H1 (cell line): Measurements from ENCODE around the gene ADCY9. TPM values are rescaled to one million over a fixed set of nuclear protein-coding genes. Genes with fewer than 3 reads are reported as not detected.

Source experiments
- CREB1 ChIP-seq: IDR thresholded peaks from 2 replicates; pipeline ENCODE4 v1.6.1; 2012; ENCODE audit warnings: inconsistent platforms
- GABPA ChIP-seq: IDR thresholded peaks from 2 replicates; pipeline ENCODE4 v1.6.1; 2011; ENCODE audit warnings: mild to moderate bottlenecking, low read length, moderate library complexity, borderline replicate concordance; ENCODE audit not compliant: insufficient read depth
- KDM1A ChIP-seq: fragments of 200-600, 300-600 bp; sonication (generic); IDR thresholded peaks from 2 replicates; pipeline ENCODE4 v1.7.1; 2016; ENCODE audit warnings: mild to moderate bottlenecking, low read length, borderline replicate concordance
- RFX5 ChIP-seq: IDR thresholded peaks from 2 replicates; pipeline ENCODE4 v1.6.1; 2011; ENCODE audit warnings: low read depth, low read length, improper control_type of control experiment, borderline replicate concordance
- RNF2 ChIP-seq: fragments of 200-900, 300-1000 bp; sonication (generic); IDR thresholded peaks from 2 replicates; pipeline ENCODE4 v1.7.1; 2016; ENCODE audit warnings: borderline replicate concordance, low read depth, mild to moderate bottlenecking, antibody characterized with exemption, low read length; ENCODE audit not compliant: poor library complexity, severe bottlenecking; ENCODE audit errors: missing control alignments
- RXRA ChIP-seq: IDR thresholded peaks from 2 replicates; pipeline ENCODE4 v1.6.1; 2011; ENCODE audit warnings: low read depth, mild to moderate bottlenecking, low read length, moderate library complexity; ENCODE audit not compliant: insufficient read depth
- TEAD4 ChIP-seq: IDR thresholded peaks from 2 replicates; pipeline ENCODE4 v1.6.1; 2012; ENCODE audit warnings: low read depth, low read length, inconsistent platforms, mixed read lengths
- polyA plus RNA-seq, 7 experiments: library from polyadenylated mRNA; depleted of rRNA in 3 of 7; stranded (reverse) in 5 of 7; unstranded in 2 of 7; fragments of >200 nt in 5 of 7; fragments of 200-250 nt in 2 of 7; gene quantifications; 1 replicate in 5 of 7; 2 replicates in 1 of 7; 4 replicates in 1 of 7; pipeline versions ENCODE4 v1.2.1 to v1.2.3, GENCODE V29; 2011 to 2013; ENCODE audit warnings: missing spikeins in 2 of 7, mixed read lengths in 2 of 7
- total RNA-seq: library from RNA; stranded (reverse); fragmentation: NEBNext Ultra II Directional; extraction: Animal tissue kit (Norgen Biotek cat#: 25700); gene quantifications from 2 replicates; pipeline ENCODE4 v1.2.1, GENCODE V29; 2021
- TF ChIP-seq, protein P1 (sequence below): IDR thresholded peaks from 2 replicates; pipeline ENCODE4 v1.6.1; 2012; ENCODE audit warnings: inconsistent platforms

ADCY9 gene
- total and polyA plus RNA-seq, 2 of the 8 experiments (the other 6 are each of a cell fraction or from before 2014, with no cell fraction given): 5.4 to 13.1 TPM

DNA sequence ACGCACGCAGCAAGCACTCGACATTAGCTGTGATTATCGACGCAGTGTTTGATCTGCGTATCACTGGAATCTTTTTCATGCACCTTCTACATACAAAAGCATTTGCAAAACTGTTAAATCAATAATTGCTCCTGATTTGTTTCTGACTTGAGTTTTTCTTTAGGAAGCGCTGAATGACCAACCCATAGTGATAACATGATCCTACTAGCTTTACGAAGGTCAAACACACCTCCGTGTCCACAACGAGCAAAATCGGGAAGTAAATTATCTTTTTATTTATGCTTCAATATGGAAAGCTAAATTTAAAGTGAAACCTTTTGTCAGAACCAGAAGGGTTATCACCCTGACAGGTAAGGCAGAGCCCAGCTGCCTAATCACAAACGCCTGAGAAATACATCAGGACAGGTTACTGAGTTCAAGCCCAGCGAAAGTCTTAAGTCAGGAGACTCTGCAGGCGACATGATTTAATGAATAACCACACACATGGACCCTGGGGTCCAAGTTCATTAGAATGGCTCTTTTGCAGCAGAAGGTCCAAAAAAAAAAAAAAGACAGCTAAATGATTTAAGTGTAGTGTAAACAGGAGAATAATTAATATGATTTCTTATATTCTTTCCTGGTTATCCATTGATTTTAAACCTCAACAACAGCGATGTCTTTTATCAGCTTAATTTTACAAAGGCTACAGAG, 104.2 kb downstream of the ADCY9 start (continued):
- TF ChIP-seq, protein P1, sequence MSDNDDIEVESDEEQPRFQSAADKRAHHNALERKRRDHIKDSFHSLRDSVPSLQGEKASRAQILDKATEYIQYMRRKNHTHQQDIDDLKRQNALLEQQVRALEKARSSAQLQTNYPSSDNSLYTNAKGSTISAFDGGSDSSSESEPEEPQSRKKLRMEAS: no peak
- no peak for TF ChIP-seq RXRA
- TF ChIP-seq RNF2: no peak
- TF ChIP-seq RFX5: no peak
- no peak for TF ChIP-seq TEAD4
- TF ChIP-seq GABPA: no peak
- TF ChIP-seq CREB1: no peak
- TF ChIP-seq KDM1A: no peak
- TF ChIP-seq, all 59 proteins: peak for 0
